Naive thymus-derived CD4-positive, alpha-beta T cell (primary cell): Measurements from ENCODE around the gene EVL. TPM values are rescaled to one million over a fixed set of nuclear protein-coding genes. Genes with fewer than 3 reads are reported as not detected.
A peak's percentile ranks its signal among the peaks of the same experiment; 100 is the strongest.

Experiments used
- ATAC-seq: fragments of 150-1000 bp; cut with Tn5 transposase; 2 replicates; pipeline ENCODE4 v1.10.0; 2021; ENCODE audit warnings: mild to moderate bottlenecking, moderate library complexity
- CTCF ChIA-PET: fragments of 350-600 bp; sonication (Branson Sonifier 250); formaldehyde crosslinking; loops from one replicate; lab custom pipeline; 2021; ENCODE audit warnings: antibody characterized with exemption; lab: Charles Lee
- POLR2A ChIA-PET: fragments of 350-600 bp; sonication (Branson Sonifier 250); formaldehyde crosslinking; loops from one replicate; lab custom pipeline; 2021; ENCODE audit warnings: antibody characterized with exemption, inconsistent platforms; lab: Charles Lee
- DNase-seq, 9 donors: peaks; one replicate each; pipeline versions ENCODE4 v3.0.0 to v3.0.0-alpha.2; 2020 to 2022; ENCODE audit warnings: mixed read lengths in 1 of 9
- H3K27ac ChIP-seq: one replicate; pipeline ENCODE4 v1.7.0; 2013; ENCODE audit warnings: mild to moderate bottlenecking, low read depth, low read length, moderate library complexity
- H3K27me3 ChIP-seq, 2 donors: one replicate each; pipeline ENCODE4 v1.7.0; 2013; ENCODE audit warnings: low read length in 2 of 2, mild to moderate bottlenecking in 2 of 2, moderate library complexity in 2 of 2; ENCODE audit not compliant: control insufficient read depth in 2 of 2, insufficient read depth in 2 of 2
- H3K36me3 ChIP-seq, 3 experiments: 1 replicate in 2 of 3; 2 replicates in 1 of 3; pipeline ENCODE4 v1.7.0; 2013; ENCODE audit warnings: low read length in 3 of 3, mild to moderate bottlenecking in 3 of 3, moderate library complexity in 1 of 3; ENCODE audit not compliant: insufficient read depth in 3 of 3, control insufficient read depth in 2 of 3
- H3K4me1 ChIP-seq, 2 donors: one replicate each; pipeline ENCODE4 v1.7.0; 2013; ENCODE audit warnings: low read length in 2 of 2, mild to moderate bottlenecking in 2 of 2, moderate library complexity in 1 of 2; ENCODE audit not compliant: control insufficient read depth in 2 of 2, insufficient read depth in 2 of 2
- H3K4me3 ChIP-seq: 2 replicates; pipeline ENCODE4 v1.7.0; 2013; ENCODE audit warnings: mild to moderate bottlenecking, low read length
- H3K9me3 ChIP-seq, 3 experiments: 1 replicate in 2 of 3; 2 replicates in 1 of 3; pipeline ENCODE4 v1.7.0; 2013; ENCODE audit warnings: low read length in 3 of 3; ENCODE audit not compliant: control insufficient read depth in 2 of 3
- H3K27ac Mint-ChIP-seq, 9 donors: one replicate each; pipeline ENCODE4 v1.8.0; 2020 to 2022; ENCODE audit warnings: mixed read lengths in 9 of 9, mild to moderate bottlenecking in 8 of 9, moderate library complexity in 5 of 9, inconsistent platforms in 2 of 9
- H3K27me3 Mint-ChIP-seq, 5 donors: one replicate each; pipeline ENCODE4 v1.8.0; 2021 to 2022; ENCODE audit warnings: mixed read lengths in 5 of 5, mild to moderate bottlenecking in 1 of 5
- H3K36me3 Mint-ChIP-seq, 5 donors: one replicate each; pipeline ENCODE4 v1.8.0; 2020 to 2022; ENCODE audit warnings: mixed read lengths in 5 of 5, mild to moderate bottlenecking in 3 of 5, inconsistent platforms in 1 of 5
- H3K4me1 Mint-ChIP-seq, 7 donors: one replicate each; pipeline ENCODE4 v1.8.0; 2020 to 2022; ENCODE audit warnings: mixed read lengths in 7 of 7, mild to moderate bottlenecking in 3 of 7, inconsistent platforms in 1 of 7
- H3K4me3 Mint-ChIP-seq, 10 donors: one replicate each; pipeline ENCODE4 v1.8.0; 2020 to 2022; ENCODE audit warnings: mild to moderate bottlenecking in 10 of 10, mixed read lengths in 10 of 10, moderate library complexity in 6 of 10, inconsistent platforms in 2 of 10
- H3K9me3 Mint-ChIP-seq, 11 donors: one replicate each; pipeline ENCODE4 v1.8.0; 2020 to 2022; ENCODE audit warnings: mixed read lengths in 11 of 11, mild to moderate bottlenecking in 4 of 11, inconsistent platforms in 1 of 11, moderate library complexity in 1 of 11
- intact Hi-C, 2 donors: fragments of 100-400 bp; cut with micrococcal nuclease; formaldehyde crosslinking; loops; one replicate each; pipeline ENCODE4 v1.15.1; 2023
- polyA plus RNA-seq, 2 donors: library from polyadenylated mRNA; unstranded; fragments of 300-500 nt; fragmentation: Illumina TruSeq; gene quantifications; one replicate each; pipeline ENCODE4 v1.2.3, GENCODE V29; 2021
- total RNA-seq, 6 experiments: library from RNA in 5 of 6; stranded (reverse) in 5 of 6; gene quantifications; 1 replicate in 5 of 6; 2 replicates in 1 of 6; pipeline ENCODE4 v1.2.3 and lab custom pipeline; 2021 to 2026

EVL gene
- total and polyA plus RNA-seq, 7 experiments from 2014 or later, result 163 to 1,469 (median 936) TPM

DNA sequence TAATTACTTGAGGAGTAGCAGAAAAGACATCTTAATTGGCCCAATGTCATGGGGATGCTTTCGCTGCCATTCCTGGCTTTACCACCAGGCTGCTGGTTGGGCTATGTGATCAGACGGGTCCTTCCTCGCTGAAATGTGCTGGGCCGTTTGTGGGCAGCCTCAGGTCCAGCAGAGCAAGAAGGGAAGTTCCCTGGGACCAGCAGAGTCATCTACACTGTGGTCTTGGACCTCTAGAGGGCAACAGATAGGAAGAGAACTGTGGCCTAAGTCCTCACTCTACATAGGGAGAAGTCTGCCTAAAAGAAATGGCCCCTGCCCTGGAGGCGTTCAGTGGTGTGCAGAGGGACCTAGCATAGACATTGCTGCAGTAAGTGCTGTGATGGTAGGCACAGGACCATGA lies 10.9 kb downstream of the EVL start:
- Histone ChIP-seq H3K27ac (peak overlapping the region; percentile 98), H3K9me3 (no peaks in the 10 kb centered on the region), H3K36me3 (peaks cover 16 to 31% (median 20%) of the 10 kb centered on the region in 3 experiments), H3K27me3 (no peaks in the 10 kb centered on the region), H3K4me3 (peak overlapping the region; percentile 28), H3K4me1 (peaks cover 88 to 99% of the 10 kb centered on the region in 2 donors)
- peak overlapping the region; percentile 89 to 100 (median 98) for H3K27ac Mint-ChIP-seq
- no peaks in the 10 kb centered on the region for H3K27me3 Mint-ChIP-seq
- DNase-seq, result peak in 3 of 9 donors; percentile 37 to 47 (median 42)
- ATAC-seq, result peak; percentile 64
- peaks cover 84 to 99% (median 94%) of the 10 kb centered on the region in 7 donors for H3K4me1 Mint-ChIP-seq
- ChIA-PET POLR2A (interaction anchor here (1.6 to 59.0 kb wide), 3 partner anchors 11 to 145 kb away, joined by 6 to 2344 read pairs (median 2344); partner anchors contain the start of gene EVL), CTCF (interaction anchor here (1.3 to 26.3 kb wide), 5 partner anchors 6 to 145 kb away, joined by 4 to 758 read pairs (median 20); partner anchors contain the start of gene EVL)
- H3K36me3 Mint-ChIP-seq, result peaks cover 11 to 85% (median 38%) of the 10 kb centered on the region in 5 donors
- H3K9me3 Mint-ChIP-seq, result peaks cover 0 to 6% (median 0%) of the 10 kb centered on the region in 11 donors
- peak overlapping the region; percentile 79 to 98 (median 87) for H3K4me3 Mint-ChIP-seq
- intact Hi-C loops, result no loop called here

- ChIA-PET CTCF (interaction anchor here (0.7 to 26.3 kb wide), 6 partner anchors 5 to 393 kb away, joined by 4 to 758 read pairs (median 12); partner anchors contain the start of gene EVL), POLR2A (interaction anchor here (0.5 to 59.0 kb wide), 5 partner anchors 12 to 1955 kb away, joined by 3 to 2344 read pairs (median 6); partner anchors contain the start of gene EVL)
- ATAC-seq (no peak), DNase-seq (no peak)
- Histone ChIP-seq H3K36me3 (peaks cover 16 to 31% (median 20%) of the 10 kb centered on the region in 3 experiments), H3K9me3 (no peaks in the 10 kb centered on the region), H3K27ac (peak overlapping the region; percentile 98), H3K4me3 (peak overlapping the region; percentile 28), H3K4me1 (peaks cover 85 to 99% of the 10 kb centered on the region in 2 donors), H3K27me3 (no peaks in the 10 kb centered on the region)
- Mint-ChIP-seq H3K4me1 (peaks cover 80 to 99% (median 94%) of the 10 kb centered on the region in 7 donors), H3K9me3 (peaks cover 0 to 6% (median 0%) of the 10 kb centered on the region in 11 donors), H3K4me3 (peak overlapping the region; percentile 79 to 98 (median 87)), H3K27ac (peak overlapping the region; percentile 89 to 100 (median 98)), H3K36me3 (peaks cover 11 to 85% (median 36%) of the 10 kb centered on the region in 5 donors), H3K27me3 (no peaks in the 10 kb centered on the region)
- intact Hi-C loops, result no loop called here
These were observed 11.4 kb downstream of the EVL start for GRCh38 chr14:100076606-100077005.

DNA sequence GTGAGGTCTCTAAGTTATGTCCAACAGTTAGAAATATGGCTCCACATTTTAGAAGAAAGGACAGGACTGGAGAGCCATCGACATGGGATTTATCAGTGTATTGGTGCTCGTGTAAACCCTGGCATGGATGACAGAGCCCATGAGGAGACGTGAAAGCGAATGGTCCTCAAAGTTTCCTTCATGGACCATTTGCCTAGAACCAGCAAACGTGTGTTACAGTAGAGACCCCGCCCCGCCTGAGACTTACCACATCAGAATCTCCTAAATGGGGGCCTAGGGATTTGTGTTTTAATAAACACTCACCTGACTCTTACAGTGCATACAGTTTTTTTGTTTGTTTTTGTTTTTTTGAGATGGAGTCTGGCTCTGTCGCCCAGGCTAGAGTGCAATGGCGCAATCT lies 12.2 kb downstream of the EVL start:
- H3K4me1 ChIP-seq, result peaks cover 83 to 99% of the 10 kb centered on the region in 2 donors
- peak overlapping the region; percentile 98 for H3K27ac ChIP-seq
- peak overlapping the region; percentile 78 to 98 (median 87) for H3K4me3 Mint-ChIP-seq
- H3K4me3 ChIP-seq, result peak overlapping the region; percentile 11
- H3K9me3 Mint-ChIP-seq, result peaks cover 0 to 6% (median 0%) of the 10 kb centered on the region in 11 donors
- intact Hi-C loops, result no loop called here
- ChIA-PET POLR2A (interaction anchor here (0.8 to 59.0 kb wide), 3 partner anchors 12 to 115 kb away, joined by 3 to 2344 read pairs (median 2344); partner anchors contain the start of gene EVL), CTCF (interaction anchor here (0.7 to 26.3 kb wide), 6 partner anchors 5 to 394 kb away, joined by 4 to 758 read pairs (median 98); partner anchors contain the start of gene EVL)
- ATAC-seq (no peak), DNase-seq (peak in 1 of 9 donors; percentile 22)
- H3K4me1 Mint-ChIP-seq, result peaks cover 83 to 99% (median 95%) of the 10 kb centered on the region in 7 donors
- no peaks in the 10 kb centered on the region for H3K27me3 Mint-ChIP-seq
- H3K27me3 ChIP-seq, result no peaks in the 10 kb centered on the region
- H3K9me3 ChIP-seq, result no peaks in the 10 kb centered on the region
- H3K27ac Mint-ChIP-seq, result peak overlapping the region; percentile 89 to 100 (median 98)
- H3K36me3 ChIP-seq, result peaks cover 15 to 31% (median 16%) of the 10 kb centered on the region in 3 experiments
- H3K36me3 Mint-ChIP-seq, result peaks cover 11 to 87% (median 35%) of the 10 kb centered on the region in 5 donors

- H3K27me3 ChIP-seq, result no peaks in the 10 kb centered on the region
- peaks cover 11 to 86% (median 27%) of the 10 kb centered on the region in 5 donors for H3K36me3 Mint-ChIP-seq
- ChIA-PET CTCF (interaction anchor here (1.1 to 26.3 kb wide), 7 partner anchors 8 to 97 kb away, joined by 3 to 758 read pairs (median 4); partner anchors contain the start of gene EVL), POLR2A (interaction anchor here (0.6 to 59.0 kb wide), 7 partner anchors 13 to 1539 kb away, joined by 3 to 2344 read pairs (median 3); partner anchors contain the start of gene EVL)
- no peak for ATAC-seq
- peak overlapping the region; percentile 78 to 98 (median 87) for H3K4me3 Mint-ChIP-seq
- peaks cover 83 to 99% (median 95%) of the 10 kb centered on the region in 7 donors for H3K4me1 Mint-ChIP-seq
- peak in 1 of 9 donors; percentile 23 for DNase-seq
- H3K4me3 ChIP-seq, result peak overlapping the region; percentile 39
- peak overlapping the region; percentile 89 to 100 (median 98) for H3K27ac Mint-ChIP-seq
- intact Hi-C loops, result loop anchor here (2.0 kb wide), 1 partner anchor 14 kb away; the partner anchor contains the start of gene EVL (in 2 of the 2)
- peaks cover 87 to 99% of the 10 kb centered on the region in 2 donors for H3K4me1 ChIP-seq
- H3K36me3 ChIP-seq, result peaks cover 15 to 26% (median 22%) of the 10 kb centered on the region in 3 experiments
- no peaks in the 10 kb centered on the region for H3K9me3 ChIP-seq
- peak overlapping the region; percentile 98 for H3K27ac ChIP-seq
- no peaks in the 10 kb centered on the region for H3K27me3 Mint-ChIP-seq
- peaks cover 0 to 6% (median 0%) of the 10 kb centered on the region in 11 donors for H3K9me3 Mint-ChIP-seq
These were observed 13.1 kb downstream of the EVL start for GRCh38 chr14:100078216-100078803.

GRCh38 chr14:100078997-100079725 lies 13.9 kb downstream of the EVL start:
- H3K27ac ChIP-seq, result peak overlapping the region; percentile 98
- intact Hi-C loops, result loop anchor here (1.0 to 2.0 kb wide), 3 partner anchors 11 to 29 kb away; partner anchors contain the start of gene EVL (in 2 of the 2)
- ChIA-PET POLR2A (interaction anchor here (0.5 to 59.0 kb wide), 12 partner anchors 14 to 1743 kb away, joined by 3 to 2344 read pairs (median 3); partner anchors contain the start of gene EVL), CTCF (interaction anchor here (1.1 to 26.3 kb wide), 8 partner anchors 9 to 98 kb away, joined by 3 to 758 read pairs (median 4); partner anchors contain the start of gene EVL)
- H3K4me3 ChIP-seq, result peak overlapping the region; percentile 39
- H3K36me3 ChIP-seq, result peaks cover 15 to 24% (median 19%) of the 10 kb centered on the region in 3 experiments
- H3K36me3 Mint-ChIP-seq, result peaks cover 11 to 85% (median 24%) of the 10 kb centered on the region in 5 donors
- H3K9me3 ChIP-seq, result no peaks in the 10 kb centered on the region
- DNase-seq (peak; percentile 53 to 93 (median 90)), ATAC-seq (peak; percentile 83)
- H3K27me3 ChIP-seq, result no peaks in the 10 kb centered on the region
- H3K27me3 Mint-ChIP-seq, result no peaks in the 10 kb centered on the region
- H3K4me3 Mint-ChIP-seq, result peak overlapping the region; percentile 78 to 98 (median 87)
- peaks cover 88 to 100% of the 10 kb centered on the region in 2 donors for H3K4me1 ChIP-seq
- H3K27ac Mint-ChIP-seq, result peak overlapping the region; percentile 89 to 100 (median 98)
- H3K4me1 Mint-ChIP-seq, result peaks cover 83 to 99% (median 96%) of the 10 kb centered on the region in 7 donors
- H3K9me3 Mint-ChIP-seq, result peaks cover 0 to 6% (median 0%) of the 10 kb centered on the region in 11 donors
